NCI-H748 (cell line): ENCODE measurements around the gene ATXN10.
A peak's percentile ranks its signal among the peaks of the same experiment; 100 is the strongest.

Experiments
- DNase-seq: peaks from one replicate; lab custom pipeline; 2025; ENCODE audit not compliant: unreplicated experiment; lab: John Stamatoyannopoulos, UW

Gene ATXN10

GRCh38 chr22:45845076-45845487, 173.4 kb downstream of the ATXN10 start:
- DNase-seq, result no peak

- no peak for DNase-seq
Measured at GRCh38 chr22:45846952-45847351, 175.3 kb downstream of the ATXN10 start.

GRCh38 chr22:45848904-45849303, 177.3 kb downstream of the ATXN10 start:
- DNase-seq, result no peak

- DNase-seq, result no peak
Measured at GRCh38 chr22:45852826-45853225, 181.2 kb downstream of the ATXN10 start.

- DNase-seq, result no peak
Measured at GRCh38 chr22:45855961-45856360, 184.3 kb downstream of the ATXN10 start.

GRCh38 chr22:45857519-45857918, 185.9 kb downstream of the ATXN10 start:
- no peak for DNase-seq

GRCh38 chr22:45859231-45860161, 187.9 kb downstream of the ATXN10 start:
- no peak for DNase-seq

- DNase-seq, result no peak
Measured at GRCh38 chr22:45860201-45860600, 188.6 kb downstream of the ATXN10 start.

GRCh38 chr22:45861259-45861658, 189.6 kb downstream of the ATXN10 start:
- DNase-seq, result no peak

GRCh38 chr22:45863981-45864751, 192.5 kb downstream of the ATXN10 start:
- DNase-seq, result peak; percentile 78

GRCh38 chr22:45864959-45865476, 193.4 kb downstream of the ATXN10 start:
- no peak for DNase-seq

GRCh38 chr22:45865561-45866125, 194.0 kb downstream of the ATXN10 start:
- no peak for DNase-seq

GRCh38 chr22:45866126-45866645, 194.6 kb downstream of the ATXN10 start:
- DNase-seq, result no peak

- no peak for DNase-seq
Measured at GRCh38 chr22:45866646-45867117, 195.0 kb downstream of the ATXN10 start.

- DNase-seq, result no peak
Measured at GRCh38 chr22:45867118-45867905, 195.7 kb downstream of the ATXN10 start.

GRCh38 chr22:45867906-45868555, 196.4 kb downstream of the ATXN10 start:
- no peak for DNase-seq

GRCh38 chr22:45868571-45869339, 197.1 kb downstream of the ATXN10 start:
- no peak for DNase-seq

GRCh38 chr22:45869340-45869847, 197.8 kb downstream of the ATXN10 start:
- DNase-seq, result no peak

GRCh38 chr22:45870011-45870410, 198.4 kb downstream of the ATXN10 start:
- no peak for DNase-seq
